Chondrocyte (in vitro differentiated cells): ENCODE results near the gene AGPAT1. TPM values are rescaled to one million over a fixed set of nuclear protein-coding genes. Genes with fewer than 3 reads are reported as not detected.

Source experiments
- DNase-seq: peaks from one replicate; pipeline ENCODE4 v3.0.0; 2021; ENCODE audit warnings: mixed read lengths, low spot score
- H3K27ac Mint-ChIP-seq: one replicate; pipeline ENCODE4 v1.8.0; 2021; ENCODE audit warnings: mild to moderate bottlenecking, moderate library complexity, mixed read lengths; ENCODE audit not compliant: unreplicated experiment
- H3K27me3 Mint-ChIP-seq: 2 replicates; pipeline ENCODE4 v1.8.0; 2021; ENCODE audit warnings: low read depth, mixed read lengths
- H3K36me3 Mint-ChIP-seq: 2 replicates; pipeline ENCODE4 v1.8.0; 2021; ENCODE audit warnings: low read depth, mixed read lengths
- H3K4me1 Mint-ChIP-seq: 2 replicates; pipeline ENCODE4 v1.8.0; 2021; ENCODE audit warnings: low read depth, mild to moderate bottlenecking, mixed read lengths
- H3K4me3 Mint-ChIP-seq: one replicate; pipeline ENCODE4 v1.8.0; 2021; ENCODE audit warnings: mild to moderate bottlenecking, moderate library complexity, mixed read lengths; ENCODE audit not compliant: unreplicated experiment
- H3K9me3 Mint-ChIP-seq: 2 replicates; pipeline ENCODE4 v1.8.0; 2021; ENCODE audit warnings: low read depth, mixed read lengths
- total RNA-seq: library from RNA; stranded (reverse); gene quantifications from 3 replicates; pipeline ENCODE4 v1.2.1, GENCODE V29; 2021
- TF ChIP-seq, protein P1 (sequence below): fragments of 200-600 bp; sonication (generic); IDR thresholded peaks from 2 replicates; pipeline ENCODE4 v1.5.0; 2021; ENCODE audit warnings: antibody characterized with exemption, mild to moderate bottlenecking, moderate library complexity

The AGPAT1 gene
- total RNA-seq, 1 donor from 2014 or later: 67.0 TPM

DNA sequence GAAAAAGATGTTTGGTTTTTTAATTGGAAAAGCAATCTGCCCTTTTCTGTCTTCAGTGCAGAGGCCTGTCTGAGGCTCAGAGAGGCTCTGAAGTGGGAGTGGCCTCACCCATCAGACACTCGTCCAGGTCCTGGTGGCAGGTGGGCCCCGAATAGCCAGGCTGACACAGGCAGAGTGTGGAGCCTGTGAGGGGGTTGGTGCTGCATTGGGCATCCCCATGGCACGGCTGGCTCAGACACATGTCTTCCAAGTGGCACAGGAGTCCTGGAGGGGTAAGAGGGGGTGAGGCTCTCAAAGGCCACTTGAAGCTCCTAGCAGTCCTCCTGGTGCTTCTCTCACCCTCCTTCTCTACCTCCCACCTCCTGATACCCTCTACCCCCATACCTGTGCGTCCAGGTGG lies 44.1 kb upstream of the AGPAT1 start:
- peaks cover 4% of the 10 kb centered on the region for H3K9me3 Mint-ChIP-seq
- H3K36me3 Mint-ChIP-seq: no peaks in the 10 kb centered on the region
- TF ChIP-seq, protein P1, sequence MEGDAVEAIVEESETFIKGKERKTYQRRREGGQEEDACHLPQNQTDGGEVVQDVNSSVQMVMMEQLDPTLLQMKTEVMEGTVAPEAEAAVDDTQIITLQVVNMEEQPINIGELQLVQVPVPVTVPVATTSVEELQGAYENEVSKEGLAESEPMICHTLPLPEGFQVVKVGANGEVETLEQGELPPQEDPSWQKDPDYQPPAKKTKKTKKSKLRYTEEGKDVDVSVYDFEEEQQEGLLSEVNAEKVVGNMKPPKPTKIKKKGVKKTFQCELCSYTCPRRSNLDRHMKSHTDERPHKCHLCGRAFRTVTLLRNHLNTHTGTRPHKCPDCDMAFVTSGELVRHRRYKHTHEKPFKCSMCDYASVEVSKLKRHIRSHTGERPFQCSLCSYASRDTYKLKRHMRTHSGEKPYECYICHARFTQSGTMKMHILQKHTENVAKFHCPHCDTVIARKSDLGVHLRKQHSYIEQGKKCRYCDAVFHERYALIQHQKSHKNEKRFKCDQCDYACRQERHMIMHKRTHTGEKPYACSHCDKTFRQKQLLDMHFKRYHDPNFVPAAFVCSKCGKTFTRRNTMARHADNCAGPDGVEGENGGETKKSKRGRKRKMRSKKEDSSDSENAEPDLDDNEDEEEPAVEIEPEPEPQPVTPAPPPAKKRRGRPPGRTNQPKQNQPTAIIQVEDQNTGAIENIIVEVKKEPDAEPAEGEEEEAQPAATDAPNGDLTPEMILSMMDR: no peak
- H3K4me3 Mint-ChIP-seq: no peak overlapping the region
- H3K27ac Mint-ChIP-seq: no peak overlapping the region
- peaks cover 30% of the 10 kb centered on the region for H3K27me3 Mint-ChIP-seq
- no peak for DNase-seq
- H3K4me1 Mint-ChIP-seq: no peaks in the 10 kb centered on the region

- Mint-ChIP-seq H3K27ac (no peak overlapping the region), H3K36me3 (no peaks in the 10 kb centered on the region), H3K4me3 (no peak overlapping the region), H3K9me3 (peaks cover 4% of the 10 kb centered on the region), H3K4me1 (no peaks in the 10 kb centered on the region), H3K27me3 (peaks cover 25% of the 10 kb centered on the region)
- DNase-seq: no peak
- TF ChIP-seq, protein P1: no peak
These were observed 42.3 kb upstream of the AGPAT1 start for GRCh38 chr6:32218167-32218566.

DNA sequence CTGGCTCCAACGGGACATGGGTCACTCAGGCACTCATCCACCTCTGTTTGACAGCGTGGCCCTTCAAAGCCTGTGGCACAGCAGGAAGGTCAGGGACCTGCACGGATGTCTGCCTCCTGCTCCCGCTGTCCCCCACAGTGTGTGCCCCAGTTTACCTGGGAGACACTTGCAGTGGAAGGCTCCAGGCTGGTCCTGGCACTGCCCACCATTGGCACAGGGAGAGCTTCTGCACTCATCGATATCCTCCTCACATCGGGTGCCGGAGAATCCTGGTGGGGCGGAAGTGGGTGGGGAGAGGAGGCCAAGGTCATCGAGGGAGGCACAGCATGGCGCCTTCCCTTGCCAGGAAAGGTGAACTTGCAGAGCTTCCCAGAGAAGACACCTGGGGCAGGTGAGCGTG lies 41.1 kb upstream of the AGPAT1 start:
- H3K27me3 Mint-ChIP-seq: peaks cover 25% of the 10 kb centered on the region
- TF ChIP-seq, protein P1: no peak
- peaks cover 4% of the 10 kb centered on the region for H3K9me3 Mint-ChIP-seq
- no peak for DNase-seq
- no peak overlapping the region for H3K27ac Mint-ChIP-seq
- no peaks in the 10 kb centered on the region for H3K36me3 Mint-ChIP-seq
- H3K4me1 Mint-ChIP-seq: no peaks in the 10 kb centered on the region
- no peak overlapping the region for H3K4me3 Mint-ChIP-seq

- Mint-ChIP-seq H3K27me3 (peaks cover 25% of the 10 kb centered on the region), H3K27ac (no peak overlapping the region), H3K36me3 (no peaks in the 10 kb centered on the region), H3K4me3 (no peak overlapping the region), H3K9me3 (peaks cover 4% of the 10 kb centered on the region), H3K4me1 (no peaks in the 10 kb centered on the region)
- TF ChIP-seq, protein P1: no peak
- no peak for DNase-seq
These were observed 40.4 kb upstream of the AGPAT1 start for GRCh38 chr6:32216285-32216684.

- no peaks in the 10 kb centered on the region for H3K4me1 Mint-ChIP-seq
- peaks cover 4% of the 10 kb centered on the region for H3K9me3 Mint-ChIP-seq
- H3K27me3 Mint-ChIP-seq: peaks cover 25% of the 10 kb centered on the region
- no peak overlapping the region for H3K27ac Mint-ChIP-seq
- H3K36me3 Mint-ChIP-seq: no peaks in the 10 kb centered on the region
- no peak overlapping the region for H3K4me3 Mint-ChIP-seq
- TF ChIP-seq, protein P1: no peak
- no peak for DNase-seq
These were observed 39.7 kb upstream of the AGPAT1 start for GRCh38 chr6:32215617-32216016.
